NCI-H2227 (cell line): ENCODE measurements around the gene DQX1.

Source experiments
- DNase-seq: peaks from one replicate; lab custom pipeline; 2025; ENCODE audit not compliant: unreplicated experiment; lab: John Stamatoyannopoulos, UW

DQX1 gene

GRCh38 chr2:74512744-74513604, 13.1 kb downstream of the DQX1 start:
- DNase-seq, result peak; percentile 63

DNA sequence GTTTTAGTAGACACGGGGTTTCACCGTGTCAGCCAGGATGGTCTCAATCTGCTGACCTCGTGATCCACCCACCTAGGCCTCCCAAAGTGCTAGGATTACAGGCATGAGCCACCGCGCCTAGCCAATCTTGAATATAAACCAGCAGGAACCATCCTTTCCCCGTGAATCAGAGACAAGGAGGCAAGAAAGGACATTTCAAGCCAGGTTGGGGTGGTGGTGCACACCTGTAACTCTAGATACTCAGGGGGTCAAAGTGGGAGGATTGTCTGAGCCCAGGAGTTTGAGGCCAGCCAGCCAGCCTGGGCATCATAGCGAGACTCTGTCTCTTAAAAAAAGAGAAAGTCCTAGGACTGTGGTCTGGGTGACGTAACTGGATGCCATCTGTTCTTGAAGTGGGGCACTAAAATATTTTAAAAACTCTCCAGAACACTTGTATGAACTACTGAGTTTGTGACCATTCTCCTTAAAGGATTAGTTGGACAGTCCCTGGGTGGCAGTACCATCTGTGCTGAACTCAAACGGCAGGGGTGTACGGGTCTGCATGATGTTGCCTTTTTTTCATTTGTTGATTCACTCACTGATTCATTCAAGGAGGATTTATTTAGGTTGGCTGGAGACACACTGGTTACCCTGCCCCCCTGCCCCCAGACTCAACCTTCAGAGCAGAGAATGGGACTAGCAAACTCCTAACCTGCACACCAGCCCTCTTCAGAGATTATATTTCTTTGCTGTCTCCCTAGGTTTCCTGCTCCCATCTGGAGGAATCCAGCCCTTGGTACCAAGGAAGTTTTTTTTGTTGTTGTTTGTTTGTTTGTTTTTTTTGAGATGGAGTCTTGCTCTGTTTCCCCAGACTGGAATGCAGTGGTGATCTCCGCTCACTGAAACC, 14.7 kb downstream of the DQX1 start:
- DNase-seq, result no peak

- DNase-seq, result no peak
Observed at GRCh38 chr2:74510272-74510671, 15.8 kb downstream of the DQX1 start.

- peak; percentile 81 for DNase-seq
Observed at GRCh38 chr2:74507926-74508520, 18.0 kb downstream of the DQX1 start.

- DNase-seq, result peak; percentile 99
Observed at GRCh38 chr2:74507145-74507925, 18.7 kb downstream of the DQX1 start, which contains the start of gene PCGF1. Gene PCGF1, minus strand, starts transcription at chr2:74507695. Its CDS starts 27 bp downstream, at chr2:74507668.

GRCh38 chr2:74505448-74506246, 20.4 kb downstream of the DQX1 start:
- no peak for DNase-seq

DNA sequence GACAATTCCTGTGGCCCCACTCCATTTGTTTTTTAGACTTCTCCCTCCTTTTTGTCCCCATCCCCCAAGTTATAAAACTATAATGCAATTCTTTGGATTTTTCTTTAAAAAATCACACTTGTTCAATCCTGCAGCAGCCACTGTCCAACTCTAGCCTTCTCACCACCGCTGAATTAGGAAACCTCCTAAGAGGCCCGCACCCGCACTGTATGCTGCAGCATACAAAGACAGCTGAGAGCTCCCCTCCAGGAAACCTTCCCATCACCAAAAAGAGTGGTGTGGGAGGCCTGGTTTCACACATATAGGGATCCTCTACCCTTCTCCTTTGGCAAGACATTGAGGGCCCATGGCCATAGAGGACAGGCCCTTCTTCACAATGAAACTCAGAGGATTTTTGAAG, 21.4 kb downstream of the DQX1 start:
- DNase-seq, result no peak

DNA sequence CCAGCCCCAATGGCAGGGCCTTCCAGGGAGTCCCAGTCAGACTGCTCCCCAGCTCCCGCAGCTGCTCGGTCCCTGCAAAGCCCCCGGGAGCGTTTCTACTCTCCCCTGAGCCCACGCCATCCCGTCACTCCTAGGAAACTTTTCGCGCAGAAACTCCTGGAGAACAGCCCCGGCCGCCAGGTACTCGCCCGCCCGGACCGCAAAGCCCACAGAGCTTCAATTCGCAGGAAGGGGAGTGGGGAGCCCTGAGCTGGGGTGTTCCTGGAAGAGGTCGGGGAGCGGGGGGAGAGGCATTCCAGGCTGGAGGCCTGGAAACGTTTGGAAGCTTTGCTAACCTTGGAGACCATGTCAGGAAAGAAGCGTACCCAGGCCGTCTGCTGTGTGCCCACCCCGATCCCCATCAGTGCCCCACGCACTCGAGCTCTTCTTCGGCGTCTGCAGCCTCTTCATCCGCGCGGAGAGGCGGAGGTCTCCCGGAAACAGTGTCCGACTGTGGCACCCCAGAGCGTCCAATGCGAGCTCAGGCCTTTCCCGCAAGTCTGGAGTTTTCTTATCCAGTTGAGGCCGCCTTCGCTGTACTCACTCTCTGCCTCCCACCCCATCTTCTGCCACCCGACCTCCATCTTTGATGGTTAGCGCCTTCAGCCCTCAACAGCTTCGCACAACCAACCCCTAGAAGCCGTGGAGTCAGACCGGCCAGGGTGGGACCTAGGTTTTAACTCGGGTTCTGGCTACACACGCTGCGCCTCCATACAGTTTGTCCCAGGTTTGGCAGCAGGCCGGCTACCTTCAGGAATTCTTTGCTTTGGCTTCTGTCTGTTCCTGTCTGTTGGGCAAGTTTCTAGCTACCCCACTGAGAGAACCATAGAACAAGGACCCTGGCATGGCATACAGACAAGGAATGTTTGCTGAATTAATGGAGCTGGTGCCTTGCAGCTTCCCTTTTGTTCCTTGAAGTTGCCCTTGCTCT, 22.2 kb downstream of the DQX1 start:
- no peak for DNase-seq

- DNase-seq, result no peak
Observed at GRCh38 chr2:74502720-74503505, 23.1 kb downstream of the DQX1 start.

DNA sequence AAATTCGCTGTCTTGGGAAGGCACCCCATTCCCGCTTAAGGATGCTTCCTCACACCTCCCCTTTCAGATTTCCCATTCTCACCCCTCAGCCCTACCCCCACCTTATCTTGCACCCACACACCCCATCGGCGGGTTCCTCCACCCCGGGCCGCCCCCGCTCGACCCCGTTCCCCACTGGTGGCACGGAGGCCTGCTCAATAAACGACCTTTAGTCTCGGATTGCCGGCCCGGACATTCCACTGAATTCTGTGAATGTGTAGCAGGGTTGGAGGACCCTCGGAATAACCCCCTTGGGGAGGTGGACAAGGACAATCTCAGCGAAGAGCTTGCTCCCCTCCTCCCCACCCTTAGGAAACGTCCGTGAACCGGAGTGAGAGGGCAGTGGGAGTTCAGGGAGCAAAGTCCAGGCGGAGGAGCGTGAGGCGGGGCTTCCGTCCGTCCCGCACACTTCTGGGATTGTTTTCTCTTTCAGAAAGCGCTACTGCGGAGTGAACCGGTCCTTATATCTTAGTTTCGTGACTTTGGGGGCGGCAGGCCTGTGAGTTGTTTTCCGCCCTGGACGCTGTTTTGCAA, 23.8 kb downstream of the DQX1 start:
- no peak for DNase-seq

- no peak for DNase-seq
Observed at GRCh38 chr2:74501335-74502071, 24.5 kb downstream of the DQX1 start.

GRCh38 chr2:74500578-74500946, 25.5 kb downstream of the DQX1 start:
- DNase-seq, result no peak

DNA sequence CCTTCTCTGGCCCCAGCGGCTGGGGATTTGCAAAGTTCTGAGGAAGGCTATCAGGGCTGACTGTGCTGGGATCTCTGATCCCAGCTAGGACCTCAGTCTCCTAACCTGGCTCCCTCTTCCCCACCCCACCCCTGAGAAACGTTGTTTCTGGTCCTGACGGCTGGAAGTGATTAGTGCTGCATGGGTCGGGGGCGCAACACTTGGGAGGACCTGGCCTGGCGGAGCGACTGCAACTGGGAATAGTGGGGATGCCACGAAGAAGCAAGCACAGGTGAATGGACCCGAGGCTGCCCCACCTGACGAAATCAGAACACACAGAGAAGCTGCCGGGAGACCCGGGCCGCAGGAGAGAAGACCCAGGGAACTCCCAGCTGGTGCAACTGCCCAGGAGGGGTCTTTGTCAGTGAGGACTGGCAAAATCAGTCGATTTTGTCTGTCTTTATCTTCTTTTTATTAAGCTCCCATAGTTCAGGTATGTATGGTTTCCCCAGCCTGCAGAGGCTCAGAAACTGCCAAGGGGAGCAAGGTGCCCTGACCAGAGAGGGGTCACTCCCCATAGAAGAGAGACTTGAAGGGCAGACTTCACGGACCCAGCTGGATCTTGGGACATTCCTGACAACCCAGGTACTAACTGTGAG, 26.0 kb downstream of the DQX1 start:
- DNase-seq, result no peak

DNA sequence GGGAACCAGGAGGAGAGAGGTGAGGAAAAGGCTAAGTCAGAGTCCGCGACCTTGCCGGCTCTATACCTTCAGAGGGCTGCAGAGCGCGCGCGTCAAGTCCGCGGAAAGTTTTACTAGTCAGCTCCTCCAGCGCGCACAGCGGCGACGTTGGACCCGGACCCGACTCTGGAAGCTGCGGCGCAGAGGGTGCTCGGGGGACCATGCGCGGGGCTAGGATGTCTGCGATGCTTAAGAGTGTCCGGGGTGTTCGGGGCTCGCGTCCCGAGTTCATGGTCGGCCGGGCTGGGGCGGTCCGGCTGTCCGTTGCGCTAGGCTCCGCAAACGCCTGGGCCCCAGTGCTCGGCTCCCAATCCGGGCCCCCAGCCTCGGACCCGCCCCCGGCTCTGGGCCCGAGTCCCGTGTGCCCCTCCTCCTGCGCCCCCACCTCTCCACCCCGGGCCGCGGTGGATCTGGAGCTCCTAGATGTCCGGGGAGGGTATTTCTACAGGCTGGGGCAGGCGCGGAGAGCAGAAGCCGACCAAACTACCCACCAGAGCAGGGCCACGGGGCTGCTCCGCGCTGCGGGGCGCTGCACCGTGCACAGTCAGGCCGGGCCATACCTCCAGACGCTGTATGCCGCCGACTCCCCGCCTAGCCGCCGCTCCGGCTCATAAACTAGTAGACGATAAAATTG, 26.6 kb downstream of the DQX1 start, which contains the start of gene LBX2:
Gene LBX2 (minus strand): TSS at position 337 of the 673 bp plus-strand sequence. CDS start 66 bp downstream, at position 271.
- DNase-seq, result no peak

DNA sequence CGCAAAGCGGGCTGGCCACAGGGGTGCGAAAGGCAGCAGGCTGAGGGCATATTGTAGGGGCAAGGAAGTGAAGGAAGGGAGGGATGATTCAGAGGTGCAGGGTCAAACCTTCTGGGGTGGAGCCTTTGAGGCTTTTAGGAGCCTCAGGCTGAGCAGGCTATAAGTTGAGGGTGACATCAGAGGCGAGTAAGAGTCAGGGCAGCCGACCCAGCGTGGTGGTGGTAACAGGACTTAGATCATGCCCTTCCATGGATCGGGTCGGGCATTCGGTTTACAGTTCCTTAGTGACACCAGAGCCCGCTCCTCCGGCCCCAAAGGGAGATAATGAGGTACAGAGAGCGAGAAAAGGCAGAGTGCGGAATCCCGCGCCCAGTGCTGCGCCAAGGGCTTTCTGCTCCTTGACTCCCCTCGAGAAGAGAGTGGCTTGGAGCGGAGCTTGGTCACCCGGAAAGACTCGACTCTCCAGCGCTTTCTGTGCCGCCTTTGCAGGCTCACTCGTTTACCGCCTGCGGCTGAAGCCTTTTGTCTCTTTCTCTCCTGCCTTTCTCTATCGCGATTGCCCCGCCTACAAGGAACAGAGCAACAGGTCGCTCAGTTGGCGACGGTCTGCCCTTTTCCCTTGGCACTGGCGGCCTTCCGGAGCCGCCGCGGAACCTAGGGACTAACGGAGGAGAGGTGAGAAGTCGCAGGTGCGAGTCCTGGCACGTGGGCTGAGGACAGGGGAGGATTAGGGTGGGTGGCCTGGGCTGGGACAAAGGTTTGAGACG, 27.3 kb downstream of the DQX1 start:
- DNase-seq, result peak; percentile 37
